WERI-Rb-1 (cell line): ENCODE results near the gene ZNF148.

Experiments
- DNase-seq: peaks from one replicate; pipeline ENCODE4 v3.0.0-alpha.2; 2020
- H3K27ac ChIP-seq: fragments of 250-450 bp; sonication (Bioruptor Pico); 2 replicates; pipeline ENCODE4 v1.5.1; 2020; ENCODE audit warnings: mild to moderate bottlenecking, moderate library complexity
- H3K27me3 ChIP-seq: fragments of 250-450 bp; sonication (Bioruptor Pico); 2 replicates; pipeline ENCODE4 v1.5.1; 2021; ENCODE audit warnings: mild to moderate bottlenecking, low read depth, moderate library complexity; ENCODE audit not compliant: insufficient read depth, severe bottlenecking
- H3K36me3 ChIP-seq: fragments of 250-450 bp; sonication (Bioruptor Pico); 2 replicates; pipeline ENCODE4 v1.5.1; 2020; ENCODE audit warnings: mild to moderate bottlenecking, moderate library complexity
- H3K4me3 ChIP-seq: 2 replicates; pipeline ENCODE4 v1.5.1; 2011; ENCODE audit warnings: low read depth, mild to moderate bottlenecking, control low read depth, low read length
- H3K9me3 ChIP-seq: fragments of 250-450 bp; sonication (Bioruptor Pico); 2 replicates; pipeline ENCODE4 v1.5.1; 2021; ENCODE audit warnings: mild to moderate bottlenecking, moderate library complexity; ENCODE audit not compliant: severe bottlenecking
- TF ChIP-seq, protein P1 (sequence below): IDR thresholded peaks from 2 replicates; pipeline ENCODE4 v1.5.1; 2011; ENCODE audit warnings: low read depth, mild to moderate bottlenecking, control low read depth, inconsistent platforms, low read length

Gene ZNF148

DNA sequence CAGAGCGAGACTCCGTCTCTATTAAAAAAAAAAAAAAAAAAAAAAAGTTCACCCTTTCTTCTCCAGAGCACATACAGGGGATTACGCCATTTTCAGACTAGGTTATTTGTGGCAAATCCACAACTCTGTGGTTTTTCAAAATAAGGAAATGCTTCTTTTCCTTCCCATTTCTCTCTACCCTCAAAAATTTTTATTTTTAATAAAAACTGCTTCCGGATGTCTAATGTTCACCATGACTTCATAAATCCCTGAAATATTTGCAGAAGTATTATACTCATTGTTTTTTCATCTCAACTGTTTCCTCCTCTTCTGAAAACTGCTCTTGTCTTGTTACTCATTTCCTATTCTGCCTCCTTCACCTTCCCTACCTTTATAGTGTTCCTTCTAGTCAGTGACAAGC lies 117.6 kb downstream of the ZNF148 start:
- TF ChIP-seq, protein P1, sequence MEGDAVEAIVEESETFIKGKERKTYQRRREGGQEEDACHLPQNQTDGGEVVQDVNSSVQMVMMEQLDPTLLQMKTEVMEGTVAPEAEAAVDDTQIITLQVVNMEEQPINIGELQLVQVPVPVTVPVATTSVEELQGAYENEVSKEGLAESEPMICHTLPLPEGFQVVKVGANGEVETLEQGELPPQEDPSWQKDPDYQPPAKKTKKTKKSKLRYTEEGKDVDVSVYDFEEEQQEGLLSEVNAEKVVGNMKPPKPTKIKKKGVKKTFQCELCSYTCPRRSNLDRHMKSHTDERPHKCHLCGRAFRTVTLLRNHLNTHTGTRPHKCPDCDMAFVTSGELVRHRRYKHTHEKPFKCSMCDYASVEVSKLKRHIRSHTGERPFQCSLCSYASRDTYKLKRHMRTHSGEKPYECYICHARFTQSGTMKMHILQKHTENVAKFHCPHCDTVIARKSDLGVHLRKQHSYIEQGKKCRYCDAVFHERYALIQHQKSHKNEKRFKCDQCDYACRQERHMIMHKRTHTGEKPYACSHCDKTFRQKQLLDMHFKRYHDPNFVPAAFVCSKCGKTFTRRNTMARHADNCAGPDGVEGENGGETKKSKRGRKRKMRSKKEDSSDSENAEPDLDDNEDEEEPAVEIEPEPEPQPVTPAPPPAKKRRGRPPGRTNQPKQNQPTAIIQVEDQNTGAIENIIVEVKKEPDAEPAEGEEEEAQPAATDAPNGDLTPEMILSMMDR, result no peak
- H3K9me3 ChIP-seq, result peaks cover 2% of the 10 kb centered on the region
- H3K27me3 ChIP-seq, result no peaks in the 10 kb centered on the region
- H3K27ac ChIP-seq, result no peak overlapping the region
- no peak overlapping the region for H3K4me3 ChIP-seq
- H3K36me3 ChIP-seq, result no peaks in the 10 kb centered on the region
- no peak for DNase-seq

DNA sequence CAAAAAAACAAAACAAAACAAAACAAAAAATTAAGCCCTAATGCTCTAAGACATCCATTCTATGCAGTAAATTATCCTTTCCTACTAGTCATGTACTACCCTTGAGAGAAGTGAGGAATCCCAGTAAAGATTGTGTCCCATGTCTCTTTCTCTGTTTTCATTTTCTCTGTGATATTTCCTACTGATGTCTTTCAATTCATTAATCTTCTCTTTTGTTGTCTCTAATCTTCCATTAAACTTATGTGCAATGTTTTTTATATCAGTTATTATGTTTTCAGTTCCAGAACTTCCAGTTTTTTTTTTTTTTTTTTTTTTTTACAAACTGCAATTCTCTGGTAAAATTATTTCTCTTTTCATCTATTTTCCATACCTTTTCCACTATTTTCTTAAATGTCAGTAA lies 118.5 kb downstream of the ZNF148 start:
- H3K4me3 ChIP-seq, result no peak overlapping the region

DNA sequence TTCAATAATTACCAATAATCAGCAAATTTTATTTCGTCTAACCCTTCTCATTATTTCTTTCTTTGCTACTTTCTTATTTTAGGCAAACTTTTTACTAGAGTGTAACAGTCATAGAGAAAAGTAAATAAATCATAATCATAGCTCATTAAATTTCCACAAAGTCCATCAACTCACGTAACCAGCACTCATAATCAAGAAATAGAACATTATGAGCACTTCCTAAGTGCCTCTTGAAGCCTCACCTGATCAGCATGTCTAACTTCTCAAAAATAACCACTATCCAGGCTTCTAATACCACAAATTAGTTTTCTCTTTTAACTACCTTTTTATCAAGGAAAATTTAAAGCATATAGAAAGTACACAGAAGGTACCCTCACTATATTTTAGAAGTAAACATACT lies 124.2 kb downstream of the ZNF148 start:
- TF ChIP-seq, protein P1, result no peak
- H3K27me3 ChIP-seq, result no peaks in the 10 kb centered on the region

More for the DNA sequence above, 118.5 kb downstream of the ZNF148 start:
- Histone ChIP-seq H3K9me3 (peaks cover 2% of the 10 kb centered on the region), H3K27me3 (no peaks in the 10 kb centered on the region), H3K27ac (no peak overlapping the region), H3K36me3 (no peaks in the 10 kb centered on the region)
- DNase-seq, result no peak
- TF ChIP-seq, protein P1, result no peak

DNA sequence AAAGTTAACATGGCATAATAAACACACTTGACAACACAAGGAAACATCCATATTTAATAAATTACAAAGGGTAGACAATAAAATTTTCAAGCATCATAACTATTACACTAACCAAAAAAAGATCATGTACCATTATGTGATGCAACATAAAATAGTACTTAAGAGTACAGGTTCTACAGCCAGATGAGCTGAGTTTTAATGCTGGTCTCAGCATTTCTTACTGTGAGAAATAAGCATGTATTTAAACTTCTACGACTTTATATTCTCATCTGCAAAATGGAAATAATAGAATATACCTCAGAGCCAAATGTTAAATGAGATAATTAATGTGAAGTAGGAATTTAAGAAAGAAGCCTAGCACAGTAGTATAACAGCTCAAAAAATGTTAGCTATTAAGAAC lies 128.9 kb downstream of the ZNF148 start:
- H3K27ac ChIP-seq, result no peak overlapping the region
- no peaks in the 10 kb centered on the region for H3K9me3 ChIP-seq
- H3K27me3 ChIP-seq, result no peaks in the 10 kb centered on the region
- peaks cover 3% of the 10 kb centered on the region; the same call in 1 of the 2 replicates for H3K36me3 ChIP-seq
- TF ChIP-seq, protein P1, result no peak
- no peak for DNase-seq
- no peak overlapping the region for H3K4me3 ChIP-seq

More for the DNA sequence above, 124.2 kb downstream of the ZNF148 start:
- no peak for DNase-seq
- Histone ChIP-seq H3K4me3 (no peak overlapping the region), H3K36me3 (peaks cover 3% of the 10 kb centered on the region; the same call in 1 of the 2 replicates), H3K27ac (no peak overlapping the region), H3K9me3 (no peaks in the 10 kb centered on the region)

DNA sequence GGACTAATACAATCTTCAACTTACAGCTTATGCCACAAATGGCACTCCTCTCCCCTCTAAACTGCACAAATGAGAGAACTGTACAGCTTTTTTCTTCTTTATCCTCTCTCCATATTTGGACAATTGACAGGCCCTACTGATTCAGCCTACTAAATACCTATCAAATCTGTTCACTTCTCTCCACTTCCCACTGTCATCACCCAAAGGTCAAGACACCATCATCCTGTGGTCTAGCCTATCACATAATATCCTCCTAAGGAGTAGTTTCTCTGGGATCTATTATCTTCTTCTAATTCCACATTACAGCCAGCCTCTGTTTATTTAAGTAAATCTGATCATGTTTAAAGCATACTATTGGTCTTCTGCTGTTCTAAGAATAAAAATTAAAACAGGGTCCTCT lies 129.6 kb downstream of the ZNF148 start:
- DNase-seq, result no peak

More for the DNA sequence above, 129.6 kb downstream of the ZNF148 start:
- peaks cover 3% of the 10 kb centered on the region; the same call in 1 of the 2 replicates for H3K36me3 ChIP-seq
- H3K27me3 ChIP-seq, result no peaks in the 10 kb centered on the region
- no peak overlapping the region for H3K27ac ChIP-seq
- no peak overlapping the region for H3K4me3 ChIP-seq
- TF ChIP-seq, protein P1, result no peak
- H3K9me3 ChIP-seq, result no peaks in the 10 kb centered on the region
